ENCODE measurements around the gene GPR183.
A peak's percentile ranks its signal among the peaks of the same experiment; 100 is the strongest.

GPR183 gene

GRCh38 chr13:99308471-99309087 is 1.4 kb upstream of the GPR183 start:
- no peak for DNase-seq (ENCODE audit: low read depth, low spot score)
- TF ChIP-seq, protein P1, sequence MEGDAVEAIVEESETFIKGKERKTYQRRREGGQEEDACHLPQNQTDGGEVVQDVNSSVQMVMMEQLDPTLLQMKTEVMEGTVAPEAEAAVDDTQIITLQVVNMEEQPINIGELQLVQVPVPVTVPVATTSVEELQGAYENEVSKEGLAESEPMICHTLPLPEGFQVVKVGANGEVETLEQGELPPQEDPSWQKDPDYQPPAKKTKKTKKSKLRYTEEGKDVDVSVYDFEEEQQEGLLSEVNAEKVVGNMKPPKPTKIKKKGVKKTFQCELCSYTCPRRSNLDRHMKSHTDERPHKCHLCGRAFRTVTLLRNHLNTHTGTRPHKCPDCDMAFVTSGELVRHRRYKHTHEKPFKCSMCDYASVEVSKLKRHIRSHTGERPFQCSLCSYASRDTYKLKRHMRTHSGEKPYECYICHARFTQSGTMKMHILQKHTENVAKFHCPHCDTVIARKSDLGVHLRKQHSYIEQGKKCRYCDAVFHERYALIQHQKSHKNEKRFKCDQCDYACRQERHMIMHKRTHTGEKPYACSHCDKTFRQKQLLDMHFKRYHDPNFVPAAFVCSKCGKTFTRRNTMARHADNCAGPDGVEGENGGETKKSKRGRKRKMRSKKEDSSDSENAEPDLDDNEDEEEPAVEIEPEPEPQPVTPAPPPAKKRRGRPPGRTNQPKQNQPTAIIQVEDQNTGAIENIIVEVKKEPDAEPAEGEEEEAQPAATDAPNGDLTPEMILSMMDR (IDR thresholded peaks at IDR 0.05; ENCODE audit: insufficient read depth, low read length, missing control alignments): no peak
- ChIA-PET POLR2A (no interaction called here), CTCF (interaction anchor here (1.0 to 13.9 kb wide), 7 partner anchors 11 to 132 kb away, joined by 3 to 93 read pairs (median 4); no protein-coding TSS in a partner anchor)
- no peak overlapping the region for H3K4me3 ChIP-seq (ENCODE audit: low read depth, low read length)

GRCh38 chr13:99307648-99308339 is 595 bp upstream of the GPR183 start:
- no peak overlapping the region; the same call in 1 of the 2 replicates for H3K4me3 ChIP-seq (ENCODE audit: low read depth, low read length)
- ChIA-PET CTCF (interaction anchor here (1.0 to 13.9 kb wide), 8 partner anchors 10 to 132 kb away, joined by 3 to 93 read pairs (median 4); no protein-coding TSS in a partner anchor), POLR2A (no interaction called here)
- TF ChIP-seq, protein P1 (IDR thresholded peaks at IDR 0.05; ENCODE audit: insufficient read depth, low read length, missing control alignments): no peak
- DNase-seq (ENCODE audit: low read depth, low spot score): peak; percentile 53

DNA sequence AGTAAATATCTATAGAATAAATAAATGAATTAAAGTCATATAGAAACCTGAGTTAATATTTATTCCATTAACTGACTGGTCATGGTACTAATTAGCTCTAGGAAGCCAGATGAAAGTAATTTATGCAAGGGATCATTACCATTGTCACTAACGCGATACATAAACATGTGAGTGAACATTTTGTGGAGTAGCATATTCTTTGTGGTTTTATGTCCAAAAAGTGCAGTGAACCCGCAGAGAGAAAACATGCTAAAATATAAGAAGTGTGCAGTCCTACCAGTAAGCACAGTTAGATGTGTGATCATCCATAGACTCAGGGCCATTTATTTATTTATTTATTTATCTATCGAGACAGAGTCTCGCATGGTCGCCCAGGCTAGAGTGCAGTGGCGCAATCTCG is 1.6 kb downstream of the GPR183 start:
- TF ChIP-seq, protein P1 (IDR thresholded peaks at IDR 0.05; ENCODE audit: insufficient read depth, low read length, missing control alignments): no peak
- POLR2A ChIA-PET: no interaction called here
- CTCF ChIA-PET: interaction anchor here (1.7 to 13.9 kb wide), 2 partner anchors 36 to 131 kb away, joined by 3 to 93 read pairs; no protein-coding TSS in a partner anchor
- no peak for DNase-seq (ENCODE audit: low read depth, low spot score)
- H3K4me3 ChIP-seq (ENCODE audit: low read depth, low read length): no peak overlapping the region

DNA sequence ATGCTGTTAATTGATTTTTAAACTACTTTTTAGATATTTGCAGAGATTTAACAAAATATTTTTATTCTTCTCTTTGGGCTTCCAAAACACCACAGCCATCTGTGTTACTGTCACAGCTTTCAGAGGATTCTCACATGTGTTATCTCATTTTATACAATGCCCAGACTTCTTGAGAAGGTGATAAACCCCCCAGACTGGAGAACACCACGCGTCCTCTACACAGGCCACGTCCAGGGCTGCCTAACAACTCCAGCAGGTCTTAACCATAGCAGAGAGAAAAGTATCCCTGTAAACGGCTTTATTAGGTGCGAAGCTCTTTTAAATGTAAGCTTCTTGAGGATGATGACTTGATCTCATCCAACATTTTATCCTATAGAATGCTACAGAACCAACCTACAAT is 2.0 kb downstream of the GPR183 start:
- no peak for DNase-seq (ENCODE audit: low read depth, low spot score)
- ChIA-PET CTCF (interaction anchor here (1.3 to 13.9 kb wide), 3 partner anchors 9 to 131 kb away, joined by 3 to 93 read pairs (median 3); no protein-coding TSS in a partner anchor), POLR2A (no interaction called here)
- H3K4me3 ChIP-seq (ENCODE audit: low read depth, low read length): no peak overlapping the region
- TF ChIP-seq, protein P1 (IDR thresholded peaks at IDR 0.05; ENCODE audit: insufficient read depth, low read length, missing control alignments): no peak

- no peak overlapping the region for H3K4me3 ChIP-seq (ENCODE audit: low read depth, low read length)
- ChIA-PET CTCF (interaction anchor here (1.3 to 13.9 kb wide), 3 partner anchors 8 to 132 kb away, joined by 3 to 93 read pairs (median 7); no protein-coding TSS in a partner anchor), POLR2A (no interaction called here)
- TF ChIP-seq, protein P1 (IDR thresholded peaks at IDR 0.05; ENCODE audit: insufficient read depth, low read length, missing control alignments): no peak
- DNase-seq (ENCODE audit: low read depth, low spot score): no peak
Measured at GRCh38 chr13:99304541-99304940, 2.7 kb downstream of the GPR183 start.

DNA sequence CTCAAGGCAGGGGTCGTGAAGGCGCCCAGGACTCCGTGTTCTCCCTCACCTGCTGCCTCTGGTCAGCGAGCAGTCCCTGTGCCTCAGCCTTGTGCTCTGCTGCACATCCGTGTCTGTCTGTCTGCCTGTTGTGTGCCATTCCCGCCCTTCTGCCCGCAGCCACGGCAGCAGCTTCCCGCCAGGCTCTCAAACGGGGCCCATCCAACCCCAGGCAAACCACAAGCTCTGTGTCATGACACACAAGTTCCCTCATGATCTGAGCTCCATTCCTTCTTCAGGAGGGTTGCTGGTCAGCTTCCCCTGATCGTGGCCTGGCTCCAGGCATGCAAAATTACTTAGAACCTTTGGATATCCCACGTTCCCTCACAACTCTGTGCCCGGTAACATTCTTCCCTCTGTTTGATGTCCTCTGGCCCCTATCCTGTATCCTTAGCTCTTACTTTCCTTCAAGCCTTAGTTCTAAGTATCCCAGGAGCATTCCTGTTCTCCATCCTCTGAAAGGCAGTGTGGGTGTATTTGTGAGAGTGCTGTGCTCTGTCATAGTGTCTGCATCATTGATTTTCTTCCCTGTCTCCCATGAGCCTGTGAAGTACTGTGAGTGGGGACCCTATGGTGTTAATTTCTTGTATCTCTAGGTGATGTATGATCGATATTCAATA is 3.2 kb downstream of the GPR183 start:
- no peak overlapping the region for H3K4me3 ChIP-seq (ENCODE audit: low read depth, low read length)
- TF ChIP-seq, protein P1 (IDR thresholded peaks at IDR 0.05; ENCODE audit: insufficient read depth, low read length, missing control alignments): no peak
- DNase-seq (ENCODE audit: low read depth, low spot score): no peak
- POLR2A ChIA-PET: no interaction called here
- CTCF ChIA-PET: interaction anchor here (1.3 to 13.9 kb wide), 3 partner anchors 8 to 133 kb away, joined by 3 to 93 read pairs (median 7); no protein-coding TSS in a partner anchor
